Gastrocnemius medialis (tissue), 4 donors: ENCODE data around the gene SLC37A1. TPM values are rescaled to one million over a fixed set of nuclear protein-coding genes. Genes with fewer than 3 reads are reported as not detected.

ENCODE experiments used
- ATAC-seq, 2 donors: fragments of 150-250 bp; one replicate each; pipeline ENCODE4 v1.9.1; 2016
- DNase-seq, 2 donors: peaks; one replicate each; pipeline ENCODE4 v3.0.0-alpha.2; 2019
- H3K27ac ChIP-seq, 4 donors: fragments of 200-600 bp; sonication (generic); 1 replicate in 1 of 4; 2 replicates in 3 of 4; pipeline ENCODE4 v1.5.1; 2016 to 2018; ENCODE audit warnings: mild to moderate bottlenecking in 2 of 4, moderate library complexity in 1 of 4
- H3K27me3 ChIP-seq, 3 donors: fragments of 200-600 bp; sonication (generic) in 2 of 3; 1 replicate in 1 of 3; 2 replicates in 2 of 3; pipeline versions ENCODE4 v1.5.1 to v1.6.0; 2016 to 2019; ENCODE audit warnings: mild to moderate bottlenecking in 1 of 3, moderate library complexity in 1 of 3
- H3K36me3 ChIP-seq, 2 donors: fragments of 200-600 bp; sonication (generic) in 1 of 2; one replicate each; pipeline ENCODE4 v1.5.1; 2017 to 2018
- H3K4me1 ChIP-seq, 2 donors: fragments of 200-600 bp; sonication (generic) in 1 of 2; one replicate each; pipeline ENCODE4 v1.5.1; 2016 to 2017; ENCODE audit warnings: mild to moderate bottlenecking in 2 of 2
- H3K4me3 ChIP-seq, 4 donors: fragments of 200-600 bp; sonication (generic) in 3 of 4; 1 replicate in 1 of 4; 2 replicates in 3 of 4; pipeline ENCODE4 v1.5.1; 2016 to 2019; ENCODE audit warnings: mild to moderate bottlenecking in 2 of 4
- H3K9me3 ChIP-seq, 3 donors: fragments of 200-600 bp; sonication (generic) in 2 of 3; 1 replicate in 1 of 3; 2 replicates in 2 of 3; pipeline ENCODE4 v1.5.1; 2016 to 2019
- CTCF ChIP-seq, 5 experiments: fragments of 450-650 bp in 3 of 5; fragments of 200-600 bp in 2 of 5; sonication (generic) in 2 of 5; IDR thresholded peaks in 4 of 5; conservative IDR thresholded peaks in 1 of 5; 1 replicate in 4 of 5; 2 replicates in 1 of 5; pipeline ENCODE4 v1.5.1; 2016 to 2019; ENCODE audit warnings: antibody characterized with exemption in 5 of 5, mild to moderate bottlenecking in 3 of 5, moderate library complexity in 3 of 5
- POLR2A ChIP-seq, 2 donors: fragments of 450-650 bp; IDR thresholded peaks; one replicate each; pipeline ENCODE4 v1.6.1; 2017; ENCODE audit warnings: antibody characterized with exemption in 2 of 2, mild to moderate bottlenecking in 2 of 2, moderate library complexity in 2 of 2
- in situ Hi-C, 4 donors: fragments of 200-750 bp; cut with MboI; loops; one replicate each; pipeline versions ENCODE4 v1.15.0 to v1.8.0; 2017; ENCODE audit warnings: low sequenced_read_pairs in 4 of 4
- intact Hi-C: fragments of 100-400 bp; cut with DNase I; formaldehyde crosslinking; loops from one replicate; pipeline ENCODE4 v1.15.1; 2023; ENCODE audit warnings: low total_unique reads
- total RNA-seq, 4 donors: library from RNA; depleted of rRNA; stranded (reverse); fragments of >200 nt; gene quantifications; one replicate each; pipeline versions ENCODE4 v1.1.0 to v1.2.3, GENCODE V29; 2016

The SLC37A1 gene
- total RNA-seq, 4 donors from 2014 or later: 8.3 to 16.1 (median 12.4) TPM

GRCh38 chr21:42566524-42567213 is 53.0 kb downstream of the SLC37A1 start:
- in situ Hi-C loops: loop anchor here in 2 of 4 donors (25.0 kb wide), 1 partner anchor 104 kb away; no protein-coding TSS in a partner anchor
- peaks cover 0 to 60% of the 10 kb centered on the region in 2 donors for H3K36me3 ChIP-seq

GRCh38 chr21:42567214-42567555 is 53.5 kb downstream of the SLC37A1 start:
- Histone ChIP-seq H3K4me1 (no peaks in the 10 kb centered on the region), H3K36me3 (peaks cover 0 to 55% of the 10 kb centered on the region in 2 donors), H3K27me3 (no peaks in the 10 kb centered on the region), H3K27ac (no peak overlapping the region), H3K9me3 (no peaks in the 10 kb centered on the region), H3K4me3 (no peak overlapping the region)
- intact Hi-C loops: no loop called here
- ATAC-seq (no peak), DNase-seq (no peak)
- TF ChIP-seq POLR2A (IDR thresholded peaks at IDR 0.05) (no peak), CTCF (IDR thresholded peaks at IDR 0.05 in 4 of 5, conservative IDR thresholded peaks at IDR 0.05 in 1 of 5) (no peak)
- in situ Hi-C loops: loop anchor here in 2 of 4 donors (25.0 kb wide), 1 partner anchor 105 kb away; no protein-coding TSS in a partner anchor

More at GRCh38 chr21:42566524-42567213, 53.0 kb downstream of the SLC37A1 start:
- TF ChIP-seq CTCF (IDR thresholded peaks at IDR 0.05 in 4 of 5, conservative IDR thresholded peaks at IDR 0.05 in 1 of 5) (no peak), POLR2A (IDR thresholded peaks at IDR 0.05) (no peak)
- no peaks in the 10 kb centered on the region for H3K9me3 ChIP-seq
- intact Hi-C loops: no loop called here
- no peak overlapping the region for H3K4me3 ChIP-seq
- H3K4me1 ChIP-seq: no peaks in the 10 kb centered on the region
- no peaks in the 10 kb centered on the region for H3K27me3 ChIP-seq
- no peak for DNase-seq
- no peak overlapping the region for H3K27ac ChIP-seq
- no peak for ATAC-seq

- no peak for TF ChIP-seq CTCF (IDR thresholded peaks at IDR 0.05 in 4 of 5, conservative IDR thresholded peaks at IDR 0.05 in 1 of 5)
- TF ChIP-seq POLR2A (IDR thresholded peaks at IDR 0.05): no peak
- H3K27me3 ChIP-seq: no peaks in the 10 kb centered on the region
- H3K4me1 ChIP-seq: no peaks in the 10 kb centered on the region
- no peak overlapping the region for H3K27ac ChIP-seq
- ATAC-seq (no peak), DNase-seq (no peak)
- H3K36me3 ChIP-seq: peaks cover 0 to 55% of the 10 kb centered on the region in 2 donors
- in situ Hi-C loops: loop anchor here in 2 of 4 donors (25.0 kb wide), 1 partner anchor 106 kb away; no protein-coding TSS in a partner anchor
- no peaks in the 10 kb centered on the region for H3K9me3 ChIP-seq
- intact Hi-C loops: no loop called here
- H3K4me3 ChIP-seq: no peak overlapping the region
Measured at GRCh38 chr21:42567861-42568260, 54.2 kb downstream of the SLC37A1 start.

GRCh38 chr21:42568376-42568775 is 54.7 kb downstream of the SLC37A1 start:
- Histone ChIP-seq H3K27me3 (no peaks in the 10 kb centered on the region), H3K4me1 (no peaks in the 10 kb centered on the region), H3K4me3 (no peak overlapping the region), H3K36me3 (peaks cover 0 to 51% of the 10 kb centered on the region in 2 donors), H3K9me3 (no peaks in the 10 kb centered on the region), H3K27ac (no peak overlapping the region)
- intact Hi-C loops: no loop called here
- ATAC-seq (no peak), DNase-seq (no peak)
- TF ChIP-seq POLR2A (IDR thresholded peaks at IDR 0.05): no peak
- TF ChIP-seq CTCF (IDR thresholded peaks at IDR 0.05 in 4 of 5, conservative IDR thresholded peaks at IDR 0.05 in 1 of 5): no peak
- in situ Hi-C loops: loop anchor here in 2 of 4 donors (25.0 kb wide), 1 partner anchor 106 kb away; no protein-coding TSS in a partner anchor
